Measurements from ENCODE around the gene ATCAY. TPM values are rescaled to one million over a fixed set of nuclear protein-coding genes. Genes with fewer than 3 reads are reported as not detected.
"Not testable (repeated sequence)": the region's sequence is repeated elsewhere in the genome, so short reads cannot be mapped to it uniquely, and the experiment has no call there.

Gene ATCAY
- total RNA-seq, 3 donors from 2014 or later (not counting 1 experiment from before 2014, with no cell fraction given) = not detected

DNA sequence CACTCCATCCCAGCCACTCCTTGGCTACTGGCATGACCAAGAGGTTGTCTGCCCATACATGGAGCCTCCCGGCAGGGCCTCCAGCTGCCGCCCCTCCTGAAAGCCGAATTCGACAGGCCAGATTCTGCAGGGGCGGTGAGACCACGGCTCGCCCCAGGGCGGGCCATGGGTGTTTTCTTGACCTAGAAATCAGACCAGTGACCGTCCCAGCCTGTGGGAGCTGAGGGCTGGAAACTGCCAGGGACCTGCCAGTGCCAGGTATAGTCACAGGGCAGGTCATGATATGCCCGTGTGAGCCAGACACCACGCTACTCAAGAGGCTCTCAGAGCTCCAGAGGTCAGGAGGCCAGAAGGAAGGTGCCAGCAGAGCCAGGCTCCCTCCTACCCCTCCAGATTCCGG is 73.6 kb downstream of the ATCAY start:
- DNase-seq (no peak), ATAC-seq (no peak)
- Histone ChIP-seq H3K4me1 (ENCODE audit: control insufficient read depth, insufficient read depth, low read length) (peaks cover 26% of the 10 kb centered on the region), H3K27me3 (ENCODE audit: control insufficient read depth, insufficient read depth, low read length) (no peaks in the 10 kb centered on the region), H3K36me3 (ENCODE audit: control insufficient read depth, insufficient read depth, low read length) (peaks cover 13% of the 10 kb centered on the region), H3K9me3 (ENCODE audit: control insufficient read depth, insufficient read depth, low read length) (no peaks in the 10 kb centered on the region), H3K27ac (ENCODE audit: low read length) (no peak overlapping the region), H3K4me3 (ENCODE audit: low read length) (no peak overlapping the region)
- no peak for TF ChIP-seq CTCF (IDR thresholded peaks at IDR 0.05)
- Mint-ChIP-seq H3K36me3 (no peaks in the 10 kb centered on the region), H3K27ac (no peak overlapping the region), H3K4me1 (peaks cover 13 to 15% of the 10 kb centered on the region in 2 donors), H3K4me3 (no peak overlapping the region), H3K9me3 (no peaks in the 10 kb centered on the region), H3K27me3 (ENCODE audit: low read depth in 2 of 2) (no peaks in the 10 kb centered on the region)
- intact Hi-C loops (cut with micrococcal nuclease) = loop anchor here (10.0 kb wide), 1 partner anchor 1651 kb away; no protein-coding TSS in a partner anchor
- WGBS (ENCODE audit: insufficient coverage) = 97% methylated on average over 11 of the region's 12 CpGs

GRCh38 chr19:3955276-3955675 is 74.8 kb downstream of the ATCAY start:
- not testable (repeated sequence) for H3K4me3 Mint-ChIP-seq; H3K9me3 ChIP-seq (ENCODE audit: control insufficient read depth, insufficient read depth, low read length); H3K27ac ChIP-seq (ENCODE audit: low read length); H3K27me3 Mint-ChIP-seq (ENCODE audit: low read depth in 2 of 2); H3K27ac Mint-ChIP-seq; H3K9me3 Mint-ChIP-seq; ATAC-seq; H3K4me3 ChIP-seq (ENCODE audit: low read length); DNase-seq; H3K36me3 Mint-ChIP-seq; H3K27me3 ChIP-seq (ENCODE audit: control insufficient read depth, insufficient read depth, low read length)
- peaks cover 14% of the 10 kb centered on the region for H3K4me1 ChIP-seq (ENCODE audit: control insufficient read depth, insufficient read depth, low read length)
- WGBS (ENCODE audit: insufficient coverage) = 86% methylated on average over 13 of the region's 13 CpGs
- peaks cover 21% of the 10 kb centered on the region for H3K36me3 ChIP-seq (ENCODE audit: control insufficient read depth, insufficient read depth, low read length)
- peaks cover 13 to 15% of the 10 kb centered on the region in 2 donors for H3K4me1 Mint-ChIP-seq
- intact Hi-C loops (cut with micrococcal nuclease) = loop anchor here (10.0 kb wide), 1 partner anchor 1650 kb away; no protein-coding TSS in a partner anchor

DNA sequence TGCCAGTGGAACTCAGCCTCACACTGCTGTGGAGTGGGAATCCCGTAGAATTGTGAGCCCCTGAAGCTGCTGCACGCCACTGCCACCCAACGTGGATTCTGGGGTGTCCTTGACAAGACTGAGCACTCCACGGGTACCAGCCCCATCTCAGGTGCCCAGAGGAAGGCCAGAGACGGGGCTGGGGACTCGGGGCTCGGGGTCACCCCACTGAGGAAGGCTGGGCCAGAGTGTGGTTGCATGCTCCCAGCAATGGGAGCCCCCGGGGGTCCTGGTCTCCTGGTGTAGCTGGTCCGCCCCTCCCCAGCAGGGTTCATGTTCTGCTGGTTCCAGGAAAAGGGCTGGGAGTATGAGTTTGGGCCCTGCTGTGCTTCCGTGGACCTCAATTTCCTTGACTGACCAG is 75.2 kb downstream of the ATCAY start:
- no peak overlapping the region for H3K4me3 ChIP-seq (ENCODE audit: low read length)
- Mint-ChIP-seq H3K4me1 (peaks cover 13 to 15% of the 10 kb centered on the region in 2 donors), H3K27me3 (ENCODE audit: low read depth in 2 of 2) (no peaks in the 10 kb centered on the region), H3K36me3 (no peaks in the 10 kb centered on the region), H3K4me3 (no peak overlapping the region), H3K9me3 (no peaks in the 10 kb centered on the region), H3K27ac (no peak overlapping the region)
- peaks cover 22% of the 10 kb centered on the region for H3K36me3 ChIP-seq (ENCODE audit: control insufficient read depth, insufficient read depth, low read length)
- no peak overlapping the region for H3K27ac ChIP-seq (ENCODE audit: low read length)
- H3K9me3 ChIP-seq (ENCODE audit: control insufficient read depth, insufficient read depth, low read length) = no peaks in the 10 kb centered on the region
- H3K27me3 ChIP-seq (ENCODE audit: control insufficient read depth, insufficient read depth, low read length) = no peaks in the 10 kb centered on the region
- TF ChIP-seq CTCF (IDR thresholded peaks at IDR 0.05) = no peak
- H3K4me1 ChIP-seq (ENCODE audit: control insufficient read depth, insufficient read depth, low read length) = peaks cover 10% of the 10 kb centered on the region
- DNase-seq (no peak), ATAC-seq (no peak)
- intact Hi-C loops (cut with micrococcal nuclease) = loop anchor here (10.0 kb wide), 1 partner anchor 1649 kb away; no protein-coding TSS in a partner anchor
- WGBS (ENCODE audit: insufficient coverage) = 93% methylated on average over 10 of the region's 10 CpGs

DNA sequence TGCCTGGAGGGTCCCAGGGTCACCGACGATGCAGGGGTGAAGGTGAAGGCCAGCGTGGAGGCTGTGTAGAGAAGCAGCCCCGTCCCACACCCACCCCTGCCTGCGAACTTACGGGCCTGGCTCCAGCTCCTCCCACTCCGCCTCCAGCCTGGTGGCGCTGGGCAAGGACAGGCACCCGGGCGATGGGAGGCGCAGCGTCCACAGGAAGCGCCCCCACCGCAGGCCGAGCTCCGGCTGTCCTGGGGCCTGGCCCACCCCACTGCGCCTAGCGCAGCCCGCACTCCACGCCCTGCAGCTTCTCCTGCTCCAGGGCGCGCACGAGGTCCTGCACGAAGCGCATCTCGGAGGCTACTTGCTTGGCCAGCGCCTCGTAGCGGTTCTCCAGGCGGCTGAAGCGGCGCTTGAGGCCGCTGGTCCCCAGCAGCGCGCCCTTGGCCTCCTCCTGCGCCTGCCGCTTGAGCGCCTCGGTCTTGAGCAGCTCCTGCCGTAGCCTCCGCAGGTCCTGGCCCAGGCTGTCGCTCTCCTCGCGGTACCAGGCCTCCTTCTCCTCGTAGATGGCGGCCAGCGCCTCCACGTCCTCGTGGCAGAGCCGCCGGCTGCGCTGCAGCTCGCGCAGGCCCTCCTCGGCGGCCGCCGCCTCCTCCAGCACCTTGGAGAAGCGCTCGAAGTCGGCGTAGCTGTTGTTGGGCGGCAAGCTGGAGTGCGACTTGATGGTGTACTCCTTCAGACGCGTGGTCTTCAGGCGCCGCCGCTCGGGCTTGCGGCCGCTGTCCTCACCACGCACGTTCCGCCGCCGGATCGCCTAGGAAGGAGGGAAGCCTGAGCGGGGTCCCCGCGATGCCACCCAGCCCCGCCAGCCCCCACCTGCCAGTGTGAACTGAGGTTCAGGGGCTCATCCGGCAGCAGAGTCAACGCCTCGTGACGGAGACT is 78.6 kb downstream of the ATCAY start:
- H3K36me3 Mint-ChIP-seq = no peaks in the 10 kb centered on the region
- intact Hi-C loops (cut with micrococcal nuclease) = loop anchor here (10.0 kb wide), 1 partner anchor 1646 kb away; no protein-coding TSS in a partner anchor
- no peaks in the 10 kb centered on the region for H3K9me3 ChIP-seq (ENCODE audit: control insufficient read depth, insufficient read depth, low read length)
- 97% methylated on average over 86 of the region's 86 CpGs for WGBS (ENCODE audit: insufficient coverage)
- no peak for DNase-seq
- TF ChIP-seq CTCF (IDR thresholded peaks at IDR 0.05) = no peak
- no peaks in the 10 kb centered on the region for H3K4me1 Mint-ChIP-seq
- H3K27me3 Mint-ChIP-seq (ENCODE audit: low read depth in 2 of 2) = no peaks in the 10 kb centered on the region
- no peak overlapping the region for H3K4me3 Mint-ChIP-seq
- no peaks in the 10 kb centered on the region for H3K27me3 ChIP-seq (ENCODE audit: control insufficient read depth, insufficient read depth, low read length)
- ATAC-seq = no peak
- H3K27ac Mint-ChIP-seq = no peak overlapping the region
- H3K4me1 ChIP-seq (ENCODE audit: control insufficient read depth, insufficient read depth, low read length) = no peaks in the 10 kb centered on the region
- H3K36me3 ChIP-seq (ENCODE audit: control insufficient read depth, insufficient read depth, low read length) = peaks cover 49% of the 10 kb centered on the region
- no peaks in the 10 kb centered on the region for H3K9me3 Mint-ChIP-seq
- H3K4me3 ChIP-seq (ENCODE audit: low read length) = no peak overlapping the region
- no peak overlapping the region for H3K27ac ChIP-seq (ENCODE audit: low read length)
